Measurements from ENCODE around the gene C2orf74.

C2orf74 gene

GRCh38 chr2:61167579-61167978, 5.6 kb downstream of the C2orf74 start:
- no peak overlapping the region for H3K4me3 ChIP-seq (ENCODE audit: low read length)
- no peak for DNase-seq (ENCODE audit: low read depth)
- TF ChIP-seq CTCF (IDR thresholded peaks at IDR 0.05; ENCODE audit: insufficient read depth, low read depth, low read length, missing control alignments) = no peak

GRCh38 chr2:61172671-61173070, 10.7 kb downstream of the C2orf74 start:
- H3K4me3 ChIP-seq (ENCODE audit: low read length) = no peak overlapping the region
- TF ChIP-seq CTCF (IDR thresholded peaks at IDR 0.05; ENCODE audit: insufficient read depth, low read depth, low read length, missing control alignments) = no peak

DNA sequence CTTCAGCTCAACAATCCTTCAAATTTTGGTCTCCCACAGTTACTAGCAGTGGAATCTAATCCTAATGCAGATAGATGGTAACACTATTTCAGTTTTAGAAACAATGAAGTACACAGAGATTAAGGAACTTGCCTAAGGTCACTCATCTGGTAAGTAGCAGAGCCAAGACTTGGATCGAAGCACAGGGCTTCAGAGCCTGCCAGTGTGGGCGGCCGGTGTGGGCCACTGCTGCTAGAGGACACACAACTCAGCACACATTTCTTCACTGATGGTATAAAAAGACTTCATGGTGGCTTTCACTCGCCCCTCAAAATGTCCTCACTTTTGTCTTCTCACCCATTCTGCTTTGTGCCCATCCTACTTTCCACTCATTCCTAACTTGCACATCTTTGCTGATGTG, 11.1 kb downstream of the C2orf74 start:
- DNase-seq (ENCODE audit: low read depth) = no peak
- no peak for TF ChIP-seq CTCF (IDR thresholded peaks at IDR 0.05; ENCODE audit: insufficient read depth, low read depth, low read length, missing control alignments)
- H3K4me3 ChIP-seq (ENCODE audit: low read length) = no peak overlapping the region

More at GRCh38 chr2:61172671-61173070, 10.7 kb downstream of the C2orf74 start:
- peak; percentile 51 for DNase-seq (ENCODE audit: low read depth)

DNA sequence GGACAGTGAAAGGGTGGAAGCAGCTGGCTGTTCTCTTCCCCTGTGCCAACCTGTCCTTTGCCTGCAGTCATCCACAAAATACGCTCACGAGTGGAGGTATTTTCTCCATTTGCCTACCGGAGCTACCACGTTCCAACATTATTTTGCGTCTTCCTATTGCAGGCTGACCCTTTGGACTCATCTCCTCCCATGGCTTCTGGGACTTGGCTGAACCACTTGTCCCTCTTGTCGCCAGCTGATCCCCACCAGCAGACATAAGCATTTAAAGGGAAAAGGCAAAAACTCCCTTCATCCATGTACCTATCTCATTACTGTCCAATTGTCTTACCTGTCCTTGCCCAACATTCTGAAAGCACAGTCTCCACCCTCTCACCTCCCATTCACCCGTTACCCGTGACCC, 13.0 kb downstream of the C2orf74 start:
- no peak for DNase-seq (ENCODE audit: low read depth)
- TF ChIP-seq CTCF (IDR thresholded peaks at IDR 0.05; ENCODE audit: insufficient read depth, low read depth, low read length, missing control alignments) = no peak
- H3K4me3 ChIP-seq (ENCODE audit: low read length) = no peak overlapping the region

DNA sequence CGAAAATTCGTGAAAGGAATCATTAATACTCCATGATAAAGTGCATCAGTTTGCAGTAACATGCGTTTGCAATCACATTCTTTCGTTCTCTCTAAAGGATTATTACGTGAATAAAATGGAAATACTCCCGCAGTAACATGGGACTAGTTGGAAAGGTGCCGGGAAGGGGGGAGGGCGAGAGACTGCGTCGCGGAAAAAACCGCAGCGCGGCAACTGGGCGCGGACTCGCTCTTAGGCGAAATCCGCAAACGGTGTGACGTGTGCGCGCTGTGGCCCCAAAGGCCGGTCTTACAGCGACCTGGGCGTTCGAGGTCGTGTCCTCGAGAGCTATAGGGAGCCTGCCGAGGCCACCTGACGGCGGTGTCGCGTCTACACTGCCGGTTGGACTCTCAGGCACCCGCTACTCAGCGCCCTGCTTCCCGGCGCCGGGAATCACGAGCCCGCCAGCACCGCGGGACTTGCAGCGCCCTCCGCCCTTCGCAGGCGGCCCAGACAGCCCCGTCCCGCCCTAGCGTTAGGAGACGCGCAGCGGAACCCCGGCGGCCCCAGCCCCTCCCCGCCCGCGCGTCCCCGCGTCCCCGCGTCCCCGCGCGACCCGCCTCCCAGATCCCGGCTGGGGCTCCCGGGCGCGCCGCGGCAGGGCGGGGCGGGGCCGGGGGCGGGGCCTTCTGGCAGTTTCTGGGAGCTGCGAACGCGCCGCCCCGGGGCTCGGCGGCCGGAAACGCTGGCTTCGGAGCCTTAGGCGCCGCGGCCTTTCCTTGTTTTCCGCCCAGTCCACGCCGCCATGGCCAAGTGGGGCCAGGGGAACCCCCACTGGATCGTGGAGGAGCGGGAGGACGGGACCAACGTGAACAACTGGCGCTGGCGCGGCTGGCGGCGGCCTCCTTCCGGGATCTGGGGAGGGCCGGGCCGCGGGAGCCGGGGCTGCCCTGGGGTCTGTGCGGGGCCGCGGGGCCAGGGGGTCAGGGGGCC, 15.1 kb downstream of the C2orf74 start:
- H3K4me3 ChIP-seq (ENCODE audit: low read length) = peak overlapping the region; percentile 74
- peak; percentile 91 for DNase-seq (ENCODE audit: low read depth)
- no peak for TF ChIP-seq CTCF (IDR thresholded peaks at IDR 0.05; ENCODE audit: insufficient read depth, low read depth, low read length, missing control alignments)

GRCh38 chr2:61177727-61178549, 15.9 kb downstream of the C2orf74 start:
- peak; percentile 26 for DNase-seq (ENCODE audit: low read depth)
- peak overlapping the region; percentile 64 for H3K4me3 ChIP-seq (ENCODE audit: low read length)
- TF ChIP-seq CTCF (IDR thresholded peaks at IDR 0.05; ENCODE audit: insufficient read depth, low read depth, low read length, missing control alignments) = no peak
